ENCODE results near the gene ANTXR2. TPM values are rescaled to one million over a fixed set of nuclear protein-coding genes. Genes with fewer than 3 reads are reported as not detected.

Gene ANTXR2
- total RNA-seq, 2 experiments from 2014 or later: not detected

- CTCF ChIA-PET (ENCODE audit: unreplicated experiment): no interaction called here
- BruUV-seq (replicated peaks): no TSS peak
These were observed 39.4 kb downstream of the ANTXR2 start for GRCh38 chr4:80033581-80033980.

GRCh38 chr4:80029364-80029763 lies 43.7 kb downstream of the ANTXR2 start:
- Histone ChIP-seq H3K36me3 (ENCODE audit: insufficient read depth, low read length) (no peaks in the 10 kb centered on the region), H3K9me3 (ENCODE audit: low read length) (no peaks in the 10 kb centered on the region), H4K20me1 (ENCODE audit: insufficient read depth, low read length) (no peaks in the 10 kb centered on the region), H2AFZ (ENCODE audit: low read length) (no peak overlapping the region), H3K4me1 (ENCODE audit: insufficient read depth, low read length, poor library complexity, severe bottlenecking) (no peaks in the 10 kb centered on the region), H3K4me3 (ENCODE audit: low read depth, low read length, poor library complexity, severe bottlenecking) (no peak overlapping the region), H3K27ac (ENCODE audit: low read depth, low read length, poor library complexity, severe bottlenecking) (no peak overlapping the region), H3K79me2 (ENCODE audit: insufficient read depth, low read depth, low read length) (no peaks in the 10 kb centered on the region), H3K4me2 (ENCODE audit: low read length) (no peak overlapping the region), H3K9me2 (ENCODE audit: insufficient read depth, low read length) (no peaks in the 10 kb centered on the region)
- BruUV-seq (replicated peaks): no TSS peak
- intact Hi-C loops (cut with micrococcal nuclease; ENCODE audit: unreplicated experiment): no loop called here
- ChIA-PET POLR2A (interaction anchor here (1.1 kb wide), 1 partner anchor 9 kb away, joined by 3 read pairs; no protein-coding TSS in a partner anchor), CTCF (ENCODE audit: unreplicated experiment) (no interaction called here)
- TF ChIP-seq EZH2phosphoT487 (IDR thresholded peaks at IDR 0.05; ENCODE audit: borderline replicate concordance, low read depth, low read length) (no peak), CTCF (conservative IDR thresholded peaks at IDR 0.05; ENCODE audit: low read length) (no peak)
- no peak for DNase-seq (ENCODE audit: low spot score)

More at GRCh38 chr4:80033581-80033980, 39.4 kb downstream of the ANTXR2 start:
- no peaks in the 10 kb centered on the region for H3K9me3 ChIP-seq (ENCODE audit: low read length)
- POLR2A ChIA-PET: interaction anchor here (0.6 to 0.8 kb wide), 2 partner anchors 11 to 1709 kb away, joined by 3 read pairs; no protein-coding TSS in a partner anchor
- no peak overlapping the region for H3K4me3 ChIP-seq (ENCODE audit: low read depth, low read length, poor library complexity, severe bottlenecking)
- no peaks in the 10 kb centered on the region for H3K36me3 ChIP-seq (ENCODE audit: insufficient read depth, low read length)
- H3K4me2 ChIP-seq (ENCODE audit: low read length): no peak overlapping the region
- DNase-seq (ENCODE audit: low spot score): no peak
- H3K4me1 ChIP-seq (ENCODE audit: insufficient read depth, low read length, poor library complexity, severe bottlenecking): no peaks in the 10 kb centered on the region
- no peaks in the 10 kb centered on the region for H3K9me2 ChIP-seq (ENCODE audit: insufficient read depth, low read length)
- no peak overlapping the region for H3K27ac ChIP-seq (ENCODE audit: low read depth, low read length, poor library complexity, severe bottlenecking)
- intact Hi-C loops (cut with micrococcal nuclease; ENCODE audit: unreplicated experiment): no loop called here
- H2AFZ ChIP-seq (ENCODE audit: low read length): no peak overlapping the region
- H4K20me1 ChIP-seq (ENCODE audit: insufficient read depth, low read length): no peaks in the 10 kb centered on the region
- TF ChIP-seq CTCF (conservative IDR thresholded peaks at IDR 0.05; ENCODE audit: low read length): no peak; the same call in 1 of the 2 replicates
- no peak for TF ChIP-seq EZH2phosphoT487 (IDR thresholded peaks at IDR 0.05; ENCODE audit: borderline replicate concordance, low read depth, low read length)
- H3K79me2 ChIP-seq (ENCODE audit: insufficient read depth, low read depth, low read length): no peaks in the 10 kb centered on the region

GRCh38 chr4:80027611-80028010 lies 45.4 kb downstream of the ANTXR2 start:
- no peak overlapping the region for H2AFZ ChIP-seq (ENCODE audit: low read length)
- H3K4me3 ChIP-seq (ENCODE audit: low read depth, low read length, poor library complexity, severe bottlenecking): no peak overlapping the region
- H3K4me2 ChIP-seq (ENCODE audit: low read length): no peak overlapping the region
- H3K36me3 ChIP-seq (ENCODE audit: insufficient read depth, low read length): no peaks in the 10 kb centered on the region
- H4K20me1 ChIP-seq (ENCODE audit: insufficient read depth, low read length): no peaks in the 10 kb centered on the region
- DNase-seq (ENCODE audit: low spot score): no peak
- intact Hi-C loops (cut with micrococcal nuclease; ENCODE audit: unreplicated experiment): no loop called here
- H3K9me2 ChIP-seq (ENCODE audit: insufficient read depth, low read length): no peaks in the 10 kb centered on the region
- H3K9me3 ChIP-seq (ENCODE audit: low read length): no peaks in the 10 kb centered on the region
- no peak for TF ChIP-seq EZH2phosphoT487 (IDR thresholded peaks at IDR 0.05; ENCODE audit: borderline replicate concordance, low read depth, low read length)
- POLR2A ChIA-PET: interaction anchor here (0.6 kb wide), 1 partner anchor 184 kb away, joined by 4 read pairs; no protein-coding TSS in a partner anchor
- no TSS peak for BruUV-seq (replicated peaks)
- no peaks in the 10 kb centered on the region for H3K79me2 ChIP-seq (ENCODE audit: insufficient read depth, low read depth, low read length)
- H3K4me1 ChIP-seq (ENCODE audit: insufficient read depth, low read length, poor library complexity, severe bottlenecking): no peaks in the 10 kb centered on the region
- CTCF ChIA-PET (ENCODE audit: unreplicated experiment): no interaction called here
- H3K27ac ChIP-seq (ENCODE audit: low read depth, low read length, poor library complexity, severe bottlenecking): no peak overlapping the region
